Dermis microvascular lymphatic vessel endothelial cell (primary cell): Measurements from ENCODE around the gene EDC4. TPM values are rescaled to one million over a fixed set of nuclear protein-coding genes. Genes with fewer than 3 reads are reported as not detected.
"Not testable (repeated sequence)": the region's sequence is repeated elsewhere in the genome, so short reads cannot be mapped to it uniquely, and the experiment has no call there.

ENCODE experiments used
- DNase-seq, 2 donors: peaks; one replicate each; pipeline versions ENCODE4 v3.0.0 to v3.0.0-alpha.2; 2010; ENCODE audit warnings: low read depth in 2 of 2
- total RNA-seq: library from RNA; depleted of rRNA; stranded (reverse); fragments of >200 nt; gene quantifications from 2 replicates; pipeline ENCODE4 v1.2.1, GENCODE V29; 2014

The EDC4 gene
- total RNA-seq, 1 donor from 2014 or later = 52.2 TPM

GRCh38 chr16:67847064-67847861 is 25.6 kb upstream of the EDC4 start, which contains the start of gene CENPT:
CENPT (minus strand) TSS chr16:67847693; CDS start chr16:67833859, 13,834 bp downstream.
- DNase-seq = peak in 1 of 2 donors; percentile 73

- no peak for DNase-seq
Measured at GRCh38 chr16:67848118-67848517, 24.7 kb upstream of the EDC4 start.

- DNase-seq = no peak
Measured at GRCh38 chr16:67853670-67854069, 19.2 kb upstream of the EDC4 start.

- DNase-seq = no peak
Measured at GRCh38 chr16:67855789-67856188, 17.1 kb upstream of the EDC4 start.

DNA sequence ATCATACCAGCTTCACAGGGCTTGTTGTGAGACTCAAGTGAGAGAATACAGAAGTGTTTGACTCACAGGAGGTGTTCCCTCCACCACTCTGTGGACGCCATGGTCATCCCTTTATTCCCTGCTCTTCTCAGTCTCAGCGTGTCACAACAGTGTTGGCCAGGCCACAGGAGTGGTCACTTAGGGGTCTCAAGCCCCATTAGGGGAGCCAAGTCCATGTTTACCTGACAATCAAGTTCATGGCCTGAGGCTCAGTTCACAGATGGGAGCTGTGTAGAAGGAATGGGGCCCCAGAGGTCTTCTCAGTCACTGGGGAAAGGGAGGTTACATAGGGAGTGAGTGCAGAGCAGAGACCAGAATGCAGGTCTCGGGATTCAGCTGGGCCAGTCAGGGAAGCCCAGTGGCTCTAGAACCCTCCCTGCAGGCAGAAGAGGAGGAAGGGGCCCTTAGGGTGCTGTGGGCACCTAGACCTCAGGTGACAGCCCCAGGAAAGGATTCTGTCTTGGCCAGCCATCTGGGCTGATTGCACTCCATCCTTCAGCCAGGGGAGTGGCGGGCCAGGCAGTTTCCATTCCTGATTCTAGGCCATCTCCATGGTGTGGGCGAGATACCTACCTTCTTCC is 15.8 kb upstream of the EDC4 start:
- DNase-seq = no peak

DNA sequence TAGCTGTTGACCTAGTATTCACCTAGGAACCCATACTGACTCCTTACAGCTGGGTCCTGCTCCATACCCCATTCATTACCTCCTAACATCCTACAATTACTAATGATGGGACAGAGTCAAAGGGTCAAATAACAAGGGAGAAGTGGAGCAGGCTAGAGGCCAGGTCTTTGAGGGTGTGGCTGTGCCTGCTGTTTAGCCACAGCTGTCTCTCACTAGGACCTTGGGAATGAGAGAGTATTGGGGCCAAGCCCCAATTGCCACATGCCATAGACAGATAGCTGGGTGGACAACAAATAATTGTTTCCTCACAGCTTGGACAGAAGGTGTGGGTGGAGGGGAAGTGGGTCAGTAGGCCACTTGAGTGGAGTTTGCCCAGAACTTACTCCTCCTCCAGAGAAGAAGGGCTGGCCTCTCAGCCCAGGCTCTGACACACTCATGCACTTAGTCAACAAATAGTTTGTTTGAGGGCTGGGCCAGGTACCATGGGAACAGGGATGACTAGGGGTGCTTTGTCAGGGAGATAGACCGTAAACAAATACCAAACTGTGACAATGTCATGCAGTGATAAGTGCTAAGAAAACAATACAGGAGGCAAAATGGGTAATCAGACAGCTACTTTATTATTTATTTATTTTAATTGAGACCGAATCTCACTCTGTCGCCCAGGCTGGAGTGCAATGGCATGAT is 15.2 kb upstream of the EDC4 start:
- peak; percentile 85 to 95 for DNase-seq

GRCh38 chr16:67858500-67858899 is 14.4 kb upstream of the EDC4 start:
- DNase-seq = no peak

- no peak for DNase-seq
Measured at GRCh38 chr16:67860589-67861398, 12.1 kb upstream of the EDC4 start.

GRCh38 chr16:67861877-67862276 is 11.0 kb upstream of the EDC4 start:
- no peak for DNase-seq

DNA sequence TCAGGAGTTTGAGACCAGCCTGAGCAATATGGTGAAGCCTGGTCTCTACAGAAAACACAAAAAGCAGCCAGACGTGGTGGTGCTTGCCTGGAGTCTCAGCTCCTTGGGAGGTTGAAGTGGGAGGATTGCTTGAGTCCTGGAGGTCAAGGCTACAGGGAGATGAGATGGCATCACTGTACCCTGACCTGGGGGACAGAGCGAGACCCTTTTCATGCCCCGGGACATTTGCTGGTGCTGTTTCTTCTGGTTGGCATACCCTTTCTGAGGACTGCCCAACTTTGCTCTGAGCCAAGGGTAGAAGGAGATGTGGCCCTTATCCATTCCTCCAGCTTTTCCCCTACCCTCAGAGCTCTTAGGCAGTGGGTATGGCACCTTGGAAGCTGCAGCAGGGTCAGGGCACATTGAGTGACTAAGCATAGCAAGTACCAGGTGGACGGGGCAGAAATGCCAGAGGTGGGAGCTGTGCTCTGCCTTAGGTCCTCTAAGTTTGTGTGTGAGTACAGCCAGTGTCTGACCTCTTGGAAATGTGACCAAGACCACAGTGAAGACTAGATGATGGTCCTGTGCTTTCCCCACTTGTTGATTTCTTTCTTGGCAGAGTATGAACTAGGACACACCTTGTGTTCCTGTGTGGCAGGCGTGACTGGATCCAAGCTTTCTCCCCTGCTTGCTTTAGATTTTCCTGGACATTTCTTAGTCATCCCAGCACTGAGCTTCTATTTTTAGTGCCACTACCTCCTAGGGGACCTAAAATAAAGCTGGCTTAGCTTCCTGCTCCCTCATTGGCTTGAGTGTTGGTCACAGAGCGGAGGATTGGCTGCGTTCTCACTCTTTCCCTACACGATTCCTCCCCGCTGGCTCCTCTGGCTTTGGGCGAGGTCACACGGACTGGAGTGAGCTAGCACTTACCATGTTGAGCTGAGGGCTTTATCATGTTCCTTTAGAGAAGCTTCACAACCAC is 9.9 kb upstream of the EDC4 start:
- DNase-seq = peak in 1 of 2 donors; percentile 49

DNA sequence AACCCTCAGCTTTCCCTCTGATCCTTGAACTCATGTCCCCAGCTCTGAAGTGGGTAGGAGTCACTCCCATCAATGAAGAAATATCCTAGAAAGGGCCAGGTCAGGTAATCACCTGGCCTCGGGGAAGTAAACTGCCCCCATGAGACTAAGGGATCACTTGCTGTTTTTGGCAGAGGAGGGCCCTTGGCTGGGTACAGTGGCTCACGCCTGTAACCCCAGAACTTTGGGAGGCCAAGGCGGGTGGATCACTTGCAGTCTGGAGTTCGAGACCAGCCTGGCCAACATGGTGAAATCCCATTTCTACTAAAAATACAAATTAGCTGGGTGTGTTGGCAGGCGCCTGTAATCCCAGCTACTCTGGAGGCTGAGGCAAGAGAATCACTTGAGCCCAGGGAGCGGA is 8.8 kb upstream of the EDC4 start:
- not testable (repeated sequence) for DNase-seq

DNA sequence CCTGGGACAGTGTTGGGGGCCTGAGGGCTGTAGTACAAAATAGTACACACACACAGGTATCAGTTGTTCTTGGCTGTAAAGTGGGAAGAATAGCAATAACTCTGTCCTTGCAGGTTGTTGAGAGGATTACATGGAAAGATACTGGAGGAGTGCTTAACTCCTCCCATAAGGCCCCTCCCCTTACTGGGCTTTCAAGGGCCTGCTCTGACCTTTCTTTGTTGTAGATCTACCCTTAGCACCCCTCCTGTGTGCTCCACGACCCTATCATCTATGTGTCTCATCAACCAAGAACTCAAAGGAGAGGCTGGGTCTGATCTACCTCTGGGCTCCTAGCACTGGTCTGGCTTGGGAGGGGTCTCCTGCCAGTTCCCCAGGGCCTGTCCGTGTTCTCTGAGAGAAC is 8.3 kb upstream of the EDC4 start:
- DNase-seq = no peak

DNA sequence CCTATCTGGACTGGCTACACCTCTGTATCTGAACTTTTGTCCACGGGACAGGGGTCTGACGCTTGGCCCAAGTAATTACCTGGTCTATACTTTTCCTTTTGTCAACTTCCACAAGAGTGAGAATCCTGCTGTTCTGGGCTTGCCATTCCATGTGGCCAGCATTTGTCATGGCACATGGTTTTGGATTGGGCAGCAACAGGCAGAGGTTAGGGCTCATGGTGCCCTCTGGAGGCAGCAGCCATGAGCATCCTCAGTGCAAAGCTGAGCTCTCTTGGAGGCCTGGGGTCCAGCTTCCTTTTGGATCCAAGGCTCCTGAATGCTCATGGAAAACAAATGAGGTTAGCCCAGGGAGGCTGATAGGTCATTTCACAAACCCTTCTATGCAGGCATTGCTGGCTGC is 7.5 kb upstream of the EDC4 start:
- DNase-seq = peak in 1 of 2 donors; percentile 63

- no peak for DNase-seq
Measured at GRCh38 chr16:67868290-67868689, 4.6 kb upstream of the EDC4 start.

DNA sequence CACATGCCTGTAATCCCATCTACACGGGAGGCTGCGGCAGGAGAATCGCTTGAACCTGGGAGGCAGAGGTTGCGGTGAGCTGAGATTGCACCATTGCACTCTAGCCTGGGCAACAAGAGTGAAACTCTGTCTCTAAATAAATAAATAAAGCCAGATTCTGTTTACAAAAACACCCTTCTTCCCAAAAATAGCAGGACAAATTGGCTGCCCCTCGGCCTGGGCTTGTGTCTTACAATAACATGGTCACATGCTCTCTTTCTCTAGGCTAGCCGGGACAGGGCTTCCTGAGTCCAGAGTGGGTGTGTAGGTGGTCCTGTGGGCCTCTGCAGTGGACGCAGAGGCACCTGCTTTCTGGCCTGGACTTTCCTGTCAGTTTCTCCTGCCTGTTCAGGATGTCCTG is 3.2 kb upstream of the EDC4 start:
- no peak for DNase-seq

DNA sequence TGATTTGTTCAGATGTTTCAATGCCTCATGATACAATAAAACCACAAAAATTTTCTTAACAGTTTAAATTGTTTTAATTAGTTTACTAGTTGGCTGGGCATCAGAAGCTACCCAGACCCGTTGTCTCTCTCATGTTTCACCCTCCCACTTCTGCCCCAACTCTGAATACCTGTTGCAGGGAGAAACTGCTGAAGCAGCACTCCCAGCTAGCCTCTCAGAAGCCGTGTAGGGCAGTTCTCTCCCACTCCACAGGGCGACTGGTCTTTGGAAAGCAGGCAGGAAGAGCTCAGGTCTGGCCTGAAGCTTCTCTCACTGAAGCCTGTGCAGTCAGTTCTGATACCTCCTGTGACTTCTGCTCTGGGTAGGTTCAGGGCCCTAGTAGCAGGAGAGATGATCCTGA is 1.6 kb upstream of the EDC4 start:
- no peak for DNase-seq

DNA sequence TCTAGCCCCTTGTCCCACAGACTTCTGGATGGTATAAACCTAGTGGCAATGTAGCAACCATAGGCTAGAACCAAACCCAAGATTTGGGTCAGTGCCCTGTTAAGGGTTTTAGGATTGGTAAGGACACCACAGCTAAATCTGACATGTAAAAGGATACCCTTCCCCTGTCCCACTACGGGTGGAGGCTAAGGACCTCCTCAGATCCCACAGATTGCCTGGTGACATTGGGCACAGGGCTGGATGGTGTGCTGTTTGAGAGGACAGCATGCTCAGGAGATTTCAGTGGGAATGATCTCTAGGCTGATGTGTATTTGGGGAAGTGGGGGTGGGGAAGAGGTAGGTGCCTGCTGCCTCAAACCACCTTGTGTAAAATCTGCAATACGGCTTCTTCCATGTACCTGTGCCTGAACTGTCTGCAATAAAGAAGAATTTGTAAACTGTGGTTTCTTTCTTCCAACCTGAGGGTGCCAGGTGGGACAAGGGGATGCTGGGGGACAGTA is 671 bp upstream of the EDC4 start:
- no peak for DNase-seq

GRCh38 chr16:67873435-67874370 is 851 bp downstream of the EDC4 start:
- DNase-seq = no peak

GRCh38 chr16:67874372-67874771 is 1.5 kb downstream of the EDC4 start:
- no peak for DNase-seq
